Peyer's patch (tissue), 4 donors: ENCODE measurements around the gene PRKRA.

Source experiments
- CTCF ChIP-seq, 6 experiments: fragments of 450-650 bp in 4 of 6; fragments of 200-600 bp in 2 of 6; sonication (generic) in 1 of 6; IDR thresholded peaks; one replicate each; pipeline ENCODE4 v1.5.1; 2017 to 2019; ENCODE audit warnings: antibody characterized with exemption in 6 of 6, mild to moderate bottlenecking in 3 of 6, moderate library complexity in 1 of 6
- POLR2A ChIP-seq, 2 donors: fragments of 450-650 bp; IDR thresholded peaks; one replicate each; pipeline ENCODE4 v1.5.1; 2017; ENCODE audit warnings: antibody characterized with exemption in 2 of 2, mild to moderate bottlenecking in 2 of 2, moderate library complexity in 2 of 2

- TF ChIP-seq CTCF (IDR thresholded peaks at IDR 0.05) (no peak), POLR2A (IDR thresholded peaks at IDR 0.05) (no peak)
Observed at GRCh38 chr2:178479758-178480226, 28.8 kb upstream of the PRKRA start.
